Uterus (tissue), 4 donors: ENCODE results near the gene TSPAN33. TPM values are rescaled to one million over a fixed set of nuclear protein-coding genes. Genes with fewer than 3 reads are reported as not detected.

Experiments
- DNase-seq, 2 donors: peaks; one replicate each; pipeline ENCODE4 v3.0.0-alpha.2; 2019 to 2020
- H3K27ac ChIP-seq, 2 donors: fragments of 200-600 bp; sonication (generic); 1 replicate in 1 of 2; 2 replicates in 1 of 2; pipeline ENCODE4 v1.5.1; 2016 to 2018
- H3K27me3 ChIP-seq, 2 donors: fragments of 200-600 bp; sonication (generic); one replicate each; pipeline ENCODE4 v1.5.1; 2018 to 2019; ENCODE audit warnings: control low read depth in 1 of 2
- H3K36me3 ChIP-seq, 2 donors: fragments of 200-600 bp; sonication (generic); one replicate each; pipeline ENCODE4 v1.5.1; 2019; ENCODE audit warnings: control low read depth in 1 of 2
- H3K4me1 ChIP-seq, 2 donors: fragments of 200-600 bp; sonication (generic); one replicate each; pipeline ENCODE4 v1.5.1; 2018 to 2019; ENCODE audit warnings: control low read depth in 1 of 2
- H3K4me3 ChIP-seq, 2 donors: fragments of 200-600 bp; sonication (generic); 1 replicate in 1 of 2; 2 replicates in 1 of 2; pipeline ENCODE4 v1.5.1; 2018 to 2019; ENCODE audit warnings: mild to moderate bottlenecking in 1 of 2
- H3K9me3 ChIP-seq, 2 donors: fragments of 200-600 bp; sonication (generic); one replicate each; pipeline ENCODE4 v1.5.1; 2019; ENCODE audit warnings: control low read depth in 1 of 2
- CTCF ChIP-seq, 4 experiments: fragments of 200-600 bp in 2 of 4; fragments of 450-650 bp in 2 of 4; sonication (generic) in 2 of 4; IDR thresholded peaks; one replicate each; pipeline ENCODE4 v1.5.1; 2016 to 2019; ENCODE audit warnings: antibody characterized with exemption in 4 of 4, mild to moderate bottlenecking in 2 of 4, moderate library complexity in 1 of 4
- POLR2A ChIP-seq, 2 donors: fragments of 450-650 bp; IDR thresholded peaks; one replicate each; pipeline ENCODE4 v1.6.1; 2016; ENCODE audit warnings: antibody characterized with exemption in 2 of 2, mild to moderate bottlenecking in 1 of 2, moderate library complexity in 1 of 2
- intact Hi-C: fragments of 100-400 bp; cut with DNase I; formaldehyde crosslinking; loops from one replicate; pipeline ENCODE4 v1.15.1; 2023; ENCODE audit warnings: low total_unique reads
- total RNA-seq, 4 donors: library from RNA; depleted of rRNA in 3 of 4; stranded (reverse); fragments of >200 nt in 3 of 4; gene quantifications; one replicate each; pipeline versions ENCODE4 v1.1.0 to v1.2.4, GENCODE V29; 2014 to 2023
- donor health status: DM: yes; HTN: yes; CAD: no.

Gene TSPAN33
- total RNA-seq, 4 donors from 2014 or later: 3.9 to 7.0 TPM; not detected in 2

GRCh38 chr7:129176916-129177710 lies 32.6 kb downstream of the TSPAN33 start:
- Histone ChIP-seq H3K4me3 (no peak overlapping the region), H3K27ac (no peak overlapping the region), H3K9me3 (no peaks in the 10 kb centered on the region), H3K4me1 (no peaks in the 10 kb centered on the region), H3K36me3 (no peaks in the 10 kb centered on the region), H3K27me3 (no peaks in the 10 kb centered on the region)
- DNase-seq: no peak
- no peak for TF ChIP-seq POLR2A (IDR thresholded peaks at IDR 0.05)
- intact Hi-C loops: no loop called here

GRCh38 chr7:129184981-129185670 lies 40.6 kb downstream of the TSPAN33 start:
- Histone ChIP-seq H3K27me3 (no peaks in the 10 kb centered on the region), H3K36me3 (no peaks in the 10 kb centered on the region), H3K4me3 (no peak overlapping the region), H3K9me3 (no peaks in the 10 kb centered on the region), H3K27ac (no peak overlapping the region), H3K4me1 (no peaks in the 10 kb centered on the region)
- DNase-seq: no peak
- intact Hi-C loops: no loop called here
- TF ChIP-seq CTCF (IDR thresholded peaks at IDR 0.05): no peak
- TF ChIP-seq POLR2A (IDR thresholded peaks at IDR 0.05): no peak

- no peaks in the 10 kb centered on the region for H3K9me3 ChIP-seq
- H3K27ac ChIP-seq: no peak overlapping the region
- DNase-seq: no peak
- intact Hi-C loops: no loop called here
- H3K4me3 ChIP-seq: no peak overlapping the region
- no peak for TF ChIP-seq CTCF (IDR thresholded peaks at IDR 0.05)
- no peaks in the 10 kb centered on the region for H3K4me1 ChIP-seq
- H3K36me3 ChIP-seq: no peaks in the 10 kb centered on the region
- H3K27me3 ChIP-seq: no peaks in the 10 kb centered on the region
These were observed 42.3 kb downstream of the TSPAN33 start for GRCh38 chr7:129186749-129187260.

- Histone ChIP-seq H3K4me3 (peak overlapping the region; percentile 51 to 78), H3K4me1 (no peaks in the 10 kb centered on the region), H3K27me3 (no peaks in the 10 kb centered on the region), H3K9me3 (no peaks in the 10 kb centered on the region), H3K27ac (peak overlapping the region; percentile 64 to 74), H3K36me3 (no peaks in the 10 kb centered on the region)
- no peak for TF ChIP-seq CTCF (IDR thresholded peaks at IDR 0.05)
- TF ChIP-seq POLR2A (IDR thresholded peaks at IDR 0.05): no peak
- no peak for DNase-seq
- intact Hi-C loops: no loop called here
These were observed 43.3 kb downstream of the TSPAN33 start for GRCh38 chr7:129187681-129188371.

- DNase-seq: peak; percentile 51 to 70
- Histone ChIP-seq H3K36me3 (no peaks in the 10 kb centered on the region), H3K27me3 (no peaks in the 10 kb centered on the region), H3K9me3 (no peaks in the 10 kb centered on the region), H3K27ac (peak within 1 kb of the TSS; percentile 64 to 74), H3K4me1 (no peaks in the 10 kb centered on the region), H3K4me3 (peak within 1 kb of the TSS; percentile 51 to 78)
- TF ChIP-seq CTCF (IDR thresholded peaks at IDR 0.05): no peak
- TF ChIP-seq POLR2A (IDR thresholded peaks at IDR 0.05): peak in 1 of 2 donors; percentile 52
- intact Hi-C loops: no loop called here
These were observed 43.9 kb downstream of the TSPAN33 start, which contains the start of gene SMO for GRCh38 chr7:129188372-129188891. TSS of gene SMO (plus strand) at chr7:129188633. CDS start at chr7:129189152, 519 bp downstream.
